ENCODE results near the gene PLTP. TPM values are rescaled to one million over a fixed set of nuclear protein-coding genes. Genes with fewer than 3 reads are reported as not detected.
A peak's percentile ranks its signal among the peaks of the same experiment; 100 is the strongest.
"Not testable (repeated sequence)": the region's sequence is repeated elsewhere in the genome, so short reads cannot be mapped to it uniquely, and the experiment has no call there.

The PLTP gene
- total RNA-seq, 5 donors from 2014 or later (not counting 1 experiment from before 2014, with no cell fraction given) = 0.35 to 1.7 (median 1.4) TPM; not detected in 1

GRCh38 chr20:45882469-45883099 lies 29.4 kb downstream of the PLTP start:
- peak overlapping the region; percentile 60 to 81 (median 61) for H3K4me3 Mint-ChIP-seq
- ChIA-PET POLR2A (no interaction called here), CTCF (interaction anchor here (0.6 to 2.4 kb wide), 3 partner anchors 14 to 106 kb away, joined by 3 to 11 read pairs (median 5); no protein-coding TSS in a partner anchor)
- Histone ChIP-seq H3K4me3 (ENCODE audit: control insufficient read depth in 1 of 2, extremely low read depth in 1 of 2, low read length in 1 of 2) (no peak overlapping the region), H3K4me1 (ENCODE audit: control insufficient read depth in 1 of 2, extremely low read depth in 1 of 2, insufficient read depth in 2 of 2, low read length in 2 of 2) (peaks cover 5 to 32% of the 10 kb centered on the region in 2 experiments), H3K27me3 (replicated peaks in 1 of 2; ENCODE audit: control insufficient read depth in 2 of 2, extremely low read depth in 1 of 2, insufficient read depth in 2 of 2, low read length in 1 of 2) (no peaks in the 10 kb centered on the region), H3K27ac (ENCODE audit: low read length) (no peak overlapping the region), H3K9me3 (no peaks in the 10 kb centered on the region), H3K36me3 (ENCODE audit: control insufficient read depth in 2 of 2, extremely low read depth in 1 of 2, insufficient read depth in 1 of 2, low read length in 1 of 2) (peaks cover 6 to 32% of the 10 kb centered on the region in 2 donors)
- ATAC-seq (replicated peaks in 1 of 4) = no peak
- peaks cover 16% of the 10 kb centered on the region for H3K36me3 Mint-ChIP-seq
- DNase-seq = no peak
- 93% methylated on average over 4 of the region's 4 CpGs for WGBS (ENCODE audit: insufficient coverage)
- peaks cover 44 to 48% (median 46%) of the 10 kb centered on the region in 3 donors for H3K4me1 Mint-ChIP-seq
- no peaks in the 10 kb centered on the region for H3K27me3 Mint-ChIP-seq
- no peaks in the 10 kb centered on the region for H3K9me3 Mint-ChIP-seq
- H3K27ac Mint-ChIP-seq = peak overlapping the region; percentile 58 to 69

DNA sequence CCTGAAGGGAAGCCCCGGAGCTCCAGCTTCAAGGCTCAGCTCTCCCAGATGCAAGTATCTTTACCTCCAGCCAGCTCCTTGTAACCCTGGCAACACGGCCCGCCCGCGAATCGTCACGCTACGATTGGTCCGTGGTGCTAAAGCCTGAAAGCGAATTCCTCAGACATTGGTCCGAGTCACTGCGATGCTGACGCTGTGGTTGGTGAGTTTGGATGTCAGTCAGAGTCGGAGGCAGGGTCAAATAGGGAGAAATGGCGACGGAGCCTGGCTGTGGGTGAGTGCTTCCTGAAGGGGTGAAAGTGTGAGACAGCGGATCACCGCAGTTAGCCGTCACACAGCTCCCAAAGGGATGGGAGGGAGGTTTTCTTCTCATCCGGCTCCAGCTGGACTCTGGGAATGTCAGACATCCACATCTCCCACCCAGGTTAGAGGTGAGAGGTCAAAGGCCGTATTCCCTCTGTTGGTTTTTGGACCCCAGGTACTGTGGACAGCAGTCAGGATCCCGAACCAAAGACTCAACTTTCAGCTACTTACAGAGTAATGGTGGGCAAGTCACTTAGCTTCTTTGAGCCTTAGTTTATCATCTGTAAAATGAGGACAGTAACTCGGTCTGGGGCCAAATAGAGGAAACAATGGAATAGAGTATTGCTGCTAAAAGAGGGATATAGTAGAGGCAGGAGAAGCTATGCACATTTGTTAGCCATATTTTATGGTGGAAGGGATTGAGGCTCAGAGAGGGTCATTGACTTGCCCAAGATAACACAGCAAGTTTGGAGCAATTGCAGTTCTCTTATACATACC lies 30.8 kb downstream of the PLTP start, which contains the start of gene ZSWIM1:
TSS of gene ZSWIM1 (plus strand) at position 240 of the 801 bp plus-strand sequence. CDS start 1,366 bp downstream, outside the sequence.
- H3K4me1 ChIP-seq (ENCODE audit: control insufficient read depth in 1 of 2, extremely low read depth in 1 of 2, insufficient read depth in 2 of 2, low read length in 2 of 2) = peaks cover 5 to 32% of the 10 kb centered on the region in 2 experiments
- peak within 1 kb of the TSS; percentile 81 to 90 (median 88) for H3K4me3 Mint-ChIP-seq
- peaks cover 8 to 38% of the 10 kb centered on the region in 2 donors for H3K36me3 ChIP-seq (ENCODE audit: control insufficient read depth in 2 of 2, extremely low read depth in 1 of 2, insufficient read depth in 1 of 2, low read length in 1 of 2)
- ATAC-seq (replicated peaks in 1 of 4) = peak; percentile 96 to 99 (median 96)
- H3K9me3 ChIP-seq = no peaks in the 10 kb centered on the region
- H3K4me1 Mint-ChIP-seq = peaks cover 43 to 44% (median 43%) of the 10 kb centered on the region in 3 donors
- no peaks in the 10 kb centered on the region for H3K27me3 ChIP-seq (replicated peaks in 1 of 2; ENCODE audit: control insufficient read depth in 2 of 2, extremely low read depth in 1 of 2, insufficient read depth in 2 of 2, low read length in 1 of 2)
- H3K4me3 ChIP-seq (ENCODE audit: control insufficient read depth in 1 of 2, extremely low read depth in 1 of 2, low read length in 1 of 2) = peak within 1 kb of the TSS; percentile 66 to 85
- H3K36me3 Mint-ChIP-seq = peaks cover 22% of the 10 kb centered on the region
- ChIA-PET CTCF (interaction anchor here (0.5 to 2.4 kb wide), 7 partner anchors 9 to 972 kb away, joined by 3 to 11 read pairs (median 3); partner anchors contain the start of genes ACOT8 (in 1 of the 2), PABPC1L (in 1 of the 2), PLTP (in 1 of the 2) and ZSWIM3 (in 1 of the 2)), POLR2A (interaction anchor here (0.5 to 1.6 kb wide), 5 partner anchors 54 to 90 kb away, joined by 3 to 25 read pairs (median 7); partner anchors contain the start of gene PCIF1 (in 1 of the 2))
- no peaks in the 10 kb centered on the region for H3K9me3 Mint-ChIP-seq
- peak within 1 kb of the TSS; percentile 71 for H3K27ac ChIP-seq (ENCODE audit: low read length)
- DNase-seq = peak; percentile 95 to 100 (median 98)
- H3K27ac Mint-ChIP-seq = peak within 1 kb of the TSS; percentile 89 to 95
- WGBS (ENCODE audit: insufficient coverage) = 1% methylated on average over 17 of the region's 23 CpGs
- H3K27me3 Mint-ChIP-seq = no peaks in the 10 kb centered on the region

DNA sequence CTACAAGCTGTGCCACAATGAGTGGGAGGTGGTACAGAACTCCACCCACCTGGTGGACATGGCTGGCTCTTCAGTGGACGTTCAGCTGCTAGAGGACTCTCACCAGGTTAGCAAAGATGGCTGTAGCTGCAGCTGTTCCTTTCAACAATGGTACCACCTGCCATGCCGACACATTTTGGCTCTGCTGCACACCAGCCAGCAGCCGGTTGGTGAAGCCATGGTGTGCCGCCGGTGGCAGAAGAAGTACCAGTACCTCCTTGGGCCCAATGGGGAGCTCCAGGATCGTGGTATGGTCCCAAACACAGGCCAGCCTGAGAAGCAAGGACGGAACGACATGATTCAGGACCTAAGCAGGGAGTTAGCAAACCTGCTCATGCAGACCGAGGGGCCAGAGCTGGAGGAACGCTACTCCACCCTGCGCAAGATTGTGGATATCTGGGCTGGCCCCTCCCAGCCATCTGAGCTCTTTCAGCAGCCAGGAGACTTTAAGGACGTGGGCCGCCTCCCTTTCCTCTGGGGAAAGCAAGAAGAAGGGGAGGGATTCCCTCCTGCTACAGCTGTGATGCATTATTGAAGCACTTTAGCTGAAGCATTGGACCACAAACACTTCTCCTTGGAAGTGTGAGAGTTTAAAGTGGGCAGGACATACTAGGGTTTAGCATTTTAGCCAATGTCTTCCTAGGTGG lies 33.7 kb downstream of the PLTP start:
- Histone ChIP-seq H3K36me3 (ENCODE audit: control insufficient read depth in 2 of 2, extremely low read depth in 1 of 2, insufficient read depth in 1 of 2, low read length in 1 of 2) (peaks cover 10 to 29% of the 10 kb centered on the region in 2 donors), H3K27ac (ENCODE audit: low read length) (no peak overlapping the region), H3K27me3 (replicated peaks in 1 of 2; ENCODE audit: control insufficient read depth in 2 of 2, extremely low read depth in 1 of 2, insufficient read depth in 2 of 2, low read length in 1 of 2) (no peaks in the 10 kb centered on the region), H3K9me3 (no peaks in the 10 kb centered on the region), H3K4me1 (ENCODE audit: control insufficient read depth in 1 of 2, extremely low read depth in 1 of 2, insufficient read depth in 2 of 2, low read length in 2 of 2) (peaks cover 5 to 19% of the 10 kb centered on the region in 2 experiments), H3K4me3 (ENCODE audit: control insufficient read depth in 1 of 2, extremely low read depth in 1 of 2, low read length in 1 of 2) (no peak overlapping the region)
- Mint-ChIP-seq H3K27ac (no peak overlapping the region), H3K4me1 (peaks cover 22 to 26% (median 22%) of the 10 kb centered on the region in 3 donors), H3K36me3 (peaks cover 18% of the 10 kb centered on the region), H3K27me3 (no peaks in the 10 kb centered on the region), H3K4me3 (no peak overlapping the region), H3K9me3 (no peaks in the 10 kb centered on the region)
- ATAC-seq (replicated peaks in 1 of 4) (no peak), DNase-seq (no peak)
- POLR2A ChIA-PET = no interaction called here
- 96% methylated on average over 13 of the region's 13 CpGs for WGBS (ENCODE audit: insufficient coverage)
- CTCF ChIA-PET = no interaction called here

- Mint-ChIP-seq H3K9me3 (no peaks in the 10 kb centered on the region), H3K4me1 (no peaks in the 10 kb centered on the region), H3K36me3 (peaks cover 17% of the 10 kb centered on the region), H3K27ac (no peak overlapping the region), H3K27me3 (no peaks in the 10 kb centered on the region), H3K4me3 (no peak overlapping the region)
- no peak for ATAC-seq (replicated peaks in 1 of 4)
- Histone ChIP-seq H3K27ac (ENCODE audit: low read length) (no peak overlapping the region), H3K4me3 (ENCODE audit: control insufficient read depth in 1 of 2, extremely low read depth in 1 of 2, low read length in 1 of 2) (no peak overlapping the region), H3K27me3 (replicated peaks in 1 of 2; ENCODE audit: control insufficient read depth in 2 of 2, extremely low read depth in 1 of 2, insufficient read depth in 2 of 2, low read length in 1 of 2) (no peaks in the 10 kb centered on the region), H3K4me1 (ENCODE audit: control insufficient read depth in 1 of 2, extremely low read depth in 1 of 2, insufficient read depth in 2 of 2, low read length in 2 of 2) (no peaks in the 10 kb centered on the region), H3K36me3 (ENCODE audit: control insufficient read depth in 2 of 2, extremely low read depth in 1 of 2, insufficient read depth in 1 of 2, low read length in 1 of 2) (peaks cover 10 to 19% of the 10 kb centered on the region in 2 donors), H3K9me3 (no peaks in the 10 kb centered on the region)
- POLR2A ChIA-PET = no interaction called here
- CTCF ChIA-PET = no interaction called here
- no peak for DNase-seq
- 94% methylated on average over 4 of the region's 4 CpGs for WGBS (ENCODE audit: insufficient coverage)
Observed at GRCh38 chr20:45874576-45874975, 37.4 kb downstream of the PLTP start.

DNA sequence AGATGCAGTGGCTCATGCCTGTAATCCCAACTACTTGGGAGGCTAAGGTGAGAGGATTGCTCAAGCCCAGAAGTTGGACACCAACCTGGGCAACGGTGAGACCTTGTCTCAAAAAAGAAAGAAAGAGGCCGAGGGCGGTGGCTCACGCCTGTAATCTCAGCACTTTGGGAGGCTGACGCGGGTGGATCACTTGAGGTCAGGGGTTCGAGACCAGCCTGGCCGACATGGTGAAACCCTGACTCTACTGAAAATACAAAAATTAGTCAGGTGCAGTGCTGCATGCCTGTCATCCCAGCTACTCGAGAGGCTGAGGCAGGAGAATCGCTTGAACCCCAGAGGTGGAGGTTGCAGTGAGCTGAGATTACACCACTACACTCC lies 37.9 kb downstream of the PLTP start:
- H3K4me1 Mint-ChIP-seq; H3K4me1 ChIP-seq (ENCODE audit: control insufficient read depth in 1 of 2, extremely low read depth in 1 of 2, insufficient read depth in 2 of 2, low read length in 2 of 2); H3K27ac Mint-ChIP-seq; POLR2A ChIA-PET; H3K27me3 Mint-ChIP-seq; H3K9me3 ChIP-seq; ATAC-seq (replicated peaks in 1 of 4); H3K27ac ChIP-seq (ENCODE audit: low read length); CTCF ChIA-PET; H3K27me3 ChIP-seq (replicated peaks in 1 of 2; ENCODE audit: control insufficient read depth in 2 of 2, extremely low read depth in 1 of 2, insufficient read depth in 2 of 2, low read length in 1 of 2); H3K4me3 ChIP-seq (ENCODE audit: control insufficient read depth in 1 of 2, extremely low read depth in 1 of 2, low read length in 1 of 2); DNase-seq; H3K4me3 Mint-ChIP-seq; H3K9me3 Mint-ChIP-seq: not testable (repeated sequence)
- WGBS (ENCODE audit: insufficient coverage) = 91% methylated on average over 7 of the region's 10 CpGs
- peaks cover 12 to 19% of the 10 kb centered on the region in 2 donors for H3K36me3 ChIP-seq (ENCODE audit: control insufficient read depth in 2 of 2, extremely low read depth in 1 of 2, insufficient read depth in 1 of 2, low read length in 1 of 2)
- H3K36me3 Mint-ChIP-seq = peaks cover 17% of the 10 kb centered on the region

All from T-cell (primary cell).